ENCODE data around the gene PKIG.
A peak's percentile ranks its signal among the peaks of the same experiment; 100 is the strongest.

Gene PKIG

GRCh38 chr20:44643596-44644229, 61.3 kb downstream of the PKIG start:
- TF ChIP-seq CTCF (IDR thresholded peaks at IDR 0.05): no peak
- Histone ChIP-seq H3K27ac (peak overlapping the region; percentile 50 to 78), H3K4me3 (no peak overlapping the region)
- no peak for DNase-seq (ENCODE audit: low spot score)

DNA sequence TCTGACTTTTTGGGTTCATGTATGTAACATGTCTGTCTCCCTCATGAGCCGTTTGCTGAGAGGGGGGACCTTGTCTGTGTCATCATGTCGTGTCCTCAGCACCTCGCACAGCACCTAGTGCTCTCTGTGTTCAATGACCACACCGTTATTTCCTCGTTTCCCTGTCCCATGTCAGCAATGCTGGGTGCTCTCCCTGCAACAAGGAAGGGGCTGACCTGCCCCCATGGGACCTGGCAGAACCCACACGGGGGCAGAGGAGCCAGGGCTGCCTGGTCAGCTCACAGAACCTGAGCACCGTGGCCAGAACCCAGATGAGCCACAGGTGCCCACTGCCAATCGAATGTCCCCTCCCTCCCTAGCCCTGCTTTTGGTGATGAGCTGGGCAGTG, 61.8 kb downstream of the PKIG start:
- no peak overlapping the region for H3K4me3 ChIP-seq
- TF ChIP-seq CTCF (IDR thresholded peaks at IDR 0.05): no peak
- DNase-seq (ENCODE audit: low spot score): no peak
- peak overlapping the region in 1 of 2 donors; percentile 78 for H3K27ac ChIP-seq

- H3K4me3 ChIP-seq: no peak overlapping the region
- DNase-seq (ENCODE audit: low spot score): no peak
- TF ChIP-seq CTCF (IDR thresholded peaks at IDR 0.05): no peak
- H3K27ac ChIP-seq: peak overlapping the region in 1 of 2 donors; percentile 78
Measured at GRCh38 chr20:44644667-44645131, 62.3 kb downstream of the PKIG start.

DNA sequence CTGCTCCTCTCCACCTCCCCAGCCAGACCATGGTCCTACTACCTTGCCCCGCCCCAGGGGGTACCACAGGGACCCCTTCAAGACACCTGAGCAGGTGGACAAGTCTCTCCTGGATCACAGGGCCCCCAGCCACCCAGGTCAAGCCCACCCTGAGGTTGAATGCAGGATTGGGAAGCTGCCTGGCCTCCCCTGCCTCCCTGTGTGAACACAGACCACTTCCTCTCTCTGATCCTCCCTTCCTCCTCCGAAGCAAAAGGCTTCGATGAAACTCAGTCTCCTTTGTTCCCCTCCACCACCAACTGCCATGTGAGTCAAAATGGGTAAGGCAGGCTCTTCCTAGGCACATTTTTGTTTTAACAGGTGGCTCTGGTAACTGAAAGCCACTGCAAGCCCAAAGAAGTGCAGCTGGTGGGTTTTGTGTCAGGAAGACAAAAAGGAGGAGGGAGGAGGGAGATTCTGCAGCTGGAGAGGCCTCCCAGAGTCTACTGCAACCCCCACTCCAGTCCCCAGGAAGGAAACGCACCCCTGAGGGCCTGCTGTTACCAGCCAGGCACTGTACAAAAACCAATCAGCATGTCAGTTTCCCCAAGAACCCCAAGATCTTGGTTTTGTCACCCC, 63.8 kb downstream of the PKIG start:
- no peak overlapping the region for H3K4me3 ChIP-seq
- H3K27ac ChIP-seq: peak overlapping the region in 1 of 2 donors; percentile 60
- DNase-seq (ENCODE audit: low spot score): no peak
- no peak for TF ChIP-seq CTCF (IDR thresholded peaks at IDR 0.05)

GRCh38 chr20:44646641-44647274, 64.4 kb downstream of the PKIG start:
- no peak for DNase-seq (ENCODE audit: low spot score)
- Histone ChIP-seq H3K4me3 (no peak overlapping the region), H3K27ac (peak overlapping the region in 1 of 2 donors; percentile 60)
- no peak for TF ChIP-seq CTCF (IDR thresholded peaks at IDR 0.05)

DNA sequence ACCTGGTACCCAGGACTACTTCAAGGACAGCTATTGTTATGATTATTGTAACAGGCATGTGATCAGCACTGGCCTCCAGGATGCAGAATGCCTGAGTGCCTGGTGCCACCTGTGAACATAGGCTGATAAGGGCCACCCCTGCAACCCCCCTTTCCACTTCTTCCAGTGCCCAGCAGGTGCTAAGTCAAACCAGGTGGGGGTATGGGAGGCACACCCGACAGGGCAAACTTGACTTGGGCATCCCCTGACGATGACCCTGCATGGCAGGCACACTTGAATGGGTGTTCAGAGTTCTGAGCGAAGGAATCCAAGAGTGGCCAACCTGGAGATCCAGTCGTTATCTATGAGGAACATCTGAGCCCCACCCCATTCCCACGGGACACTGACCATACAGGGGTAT, 65.7 kb downstream of the PKIG start:
- DNase-seq (ENCODE audit: low spot score): no peak
- H3K4me3 ChIP-seq: no peak overlapping the region
- TF ChIP-seq CTCF (IDR thresholded peaks at IDR 0.05): no peak
- H3K27ac ChIP-seq: no peak overlapping the region

All from coronary artery (tissue), 2 donors.